ENCODE results near the gene TSPAN17.
A peak's percentile ranks its signal among the peaks of the same experiment; 100 is the strongest.

TSPAN17 gene

DNA sequence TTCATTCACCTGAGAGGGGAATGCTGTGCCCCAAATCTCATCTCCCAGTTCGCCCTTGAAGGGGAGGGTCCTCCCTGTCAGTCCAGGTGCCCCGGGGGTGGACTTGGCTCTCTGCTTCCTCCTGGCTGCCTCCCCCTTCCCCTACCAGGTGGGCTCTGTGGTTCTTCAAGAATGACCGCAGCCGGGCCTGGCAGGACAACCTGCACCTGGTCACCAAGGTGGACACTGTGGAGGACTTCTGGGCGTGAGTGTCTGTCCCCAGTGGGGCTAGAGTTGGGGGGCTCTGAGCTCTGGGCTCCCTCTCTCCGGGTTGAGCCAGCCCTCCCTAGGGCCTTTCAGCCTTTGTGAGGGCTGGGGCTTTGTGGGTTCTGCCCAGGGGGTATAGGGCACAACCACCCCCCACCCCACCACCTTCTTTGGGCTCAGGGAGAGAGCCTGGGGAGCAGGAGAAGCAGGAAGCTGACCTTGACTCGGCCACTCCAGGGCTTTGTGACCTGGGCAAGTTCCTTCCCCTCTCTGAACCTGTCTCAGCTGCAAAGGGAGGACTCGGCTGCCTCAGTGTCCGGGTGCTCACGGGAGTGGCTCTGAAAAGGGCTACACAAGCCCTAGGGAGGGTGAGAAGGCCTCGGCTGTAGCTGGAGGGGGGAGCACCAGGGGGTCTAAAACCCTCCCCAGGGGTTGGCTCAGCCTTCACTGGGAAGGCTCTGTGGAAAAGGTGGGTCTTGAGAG is 3.6 kb upstream of the TSPAN17 start:
- DNase-seq = no peak

DNA sequence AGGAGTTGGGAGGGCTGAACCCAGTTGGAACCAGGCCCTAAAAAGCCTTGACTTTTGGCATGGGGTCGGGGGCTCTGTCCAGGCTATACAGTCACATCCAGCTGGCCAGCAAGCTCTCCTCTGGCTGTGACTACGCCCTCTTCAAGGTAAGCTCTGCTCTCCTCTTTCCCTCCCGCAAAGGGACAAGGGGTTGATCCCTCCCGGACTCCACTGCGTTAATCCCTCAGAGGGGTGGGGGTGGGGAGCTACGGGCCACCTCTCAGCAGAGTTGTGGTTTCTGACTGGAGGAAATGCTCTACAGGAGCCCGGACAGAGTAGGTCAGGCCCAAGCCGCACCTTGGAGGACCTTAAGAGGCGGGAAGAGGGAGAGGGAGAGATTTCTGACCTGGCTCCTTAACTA is 3.0 kb upstream of the TSPAN17 start:
- DNase-seq = no peak

DNA sequence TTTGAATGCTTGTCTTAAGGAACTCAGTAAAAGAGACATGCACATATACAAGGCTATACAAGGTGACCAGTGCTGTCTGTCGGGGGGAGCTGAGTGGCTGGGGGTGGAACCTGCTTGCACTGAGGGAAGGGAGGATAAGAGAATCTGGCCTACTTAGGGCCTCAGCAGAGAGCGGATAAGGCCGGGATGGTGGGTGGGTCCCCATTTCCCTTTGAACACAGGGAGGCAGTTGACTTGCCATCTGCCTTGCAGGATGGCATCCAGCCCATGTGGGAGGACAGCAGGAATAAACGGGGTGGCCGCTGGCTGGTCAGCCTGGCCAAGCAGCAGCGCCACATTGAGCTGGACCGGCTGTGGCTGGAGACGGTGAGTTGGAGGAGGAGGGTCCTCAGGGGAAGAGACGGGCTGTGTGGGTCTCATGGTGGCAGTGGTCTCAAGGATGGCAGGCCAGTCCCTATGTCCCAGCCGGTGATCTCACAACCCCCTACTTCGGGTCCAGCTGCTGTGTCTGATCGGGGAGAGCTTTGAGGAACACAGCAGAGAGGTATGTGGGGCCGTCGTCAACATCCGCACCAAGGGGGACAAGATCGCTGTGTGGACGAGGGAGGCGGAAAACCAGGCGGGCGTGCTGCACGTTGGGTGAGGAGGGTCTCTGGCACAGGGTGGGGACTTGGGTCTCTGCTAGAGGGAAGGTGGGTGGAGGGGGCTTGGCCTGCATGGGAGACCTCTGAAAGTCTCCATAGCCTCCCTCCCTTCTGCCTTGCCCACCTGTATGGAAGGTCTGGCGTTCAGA is 2.2 kb upstream of the TSPAN17 start:
- no peak for DNase-seq

DNA sequence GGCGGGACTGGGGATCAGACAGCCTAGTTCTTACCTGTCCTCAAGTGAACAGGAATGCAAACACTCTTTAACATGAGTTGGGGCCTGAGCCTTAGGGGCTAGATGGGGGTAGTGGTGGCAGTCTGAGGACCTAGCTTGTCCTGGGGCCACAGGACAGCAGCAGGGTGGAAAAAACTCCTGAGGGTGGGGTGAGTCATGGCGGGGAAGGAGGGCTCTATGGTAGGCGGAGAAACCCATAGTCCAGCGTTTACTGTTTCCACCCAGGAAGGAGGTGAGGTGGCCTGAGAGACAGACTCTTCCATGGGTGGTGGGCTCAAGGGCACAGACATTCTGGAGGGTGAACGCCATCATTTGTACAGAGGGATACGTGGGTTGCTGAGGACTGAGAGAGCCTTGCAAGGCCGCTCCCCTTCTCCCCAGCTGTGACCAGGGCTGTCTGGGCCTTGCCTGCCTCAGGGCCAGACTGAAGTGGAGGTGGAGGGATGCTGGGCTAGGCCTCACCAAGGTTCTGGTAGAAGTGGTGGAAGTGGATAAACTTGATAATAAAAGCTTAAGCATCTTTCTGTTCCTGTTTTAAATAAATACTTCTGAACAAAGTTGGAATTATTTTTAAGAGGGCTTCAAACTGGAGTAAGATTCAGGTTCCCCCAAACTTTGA is 1.1 kb upstream of the TSPAN17 start:
- no peak for DNase-seq

DNA sequence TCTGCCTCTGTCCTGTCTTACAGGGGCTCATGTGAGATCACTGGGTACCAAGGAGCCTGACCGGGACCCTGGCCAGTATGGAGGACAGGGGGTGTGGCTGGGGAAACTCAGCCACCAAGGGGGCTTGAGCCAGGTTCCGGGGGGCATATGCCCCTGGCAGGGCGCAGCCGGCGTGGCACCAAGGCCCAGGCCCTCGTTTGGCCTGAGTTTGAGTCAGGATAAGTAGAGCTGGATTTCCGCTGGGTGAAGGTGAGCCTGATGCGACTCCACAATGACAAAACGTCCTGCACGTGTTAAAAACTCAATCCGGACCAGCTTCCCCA is 616 bp upstream of the TSPAN17 start:
- DNase-seq = no peak

DNA sequence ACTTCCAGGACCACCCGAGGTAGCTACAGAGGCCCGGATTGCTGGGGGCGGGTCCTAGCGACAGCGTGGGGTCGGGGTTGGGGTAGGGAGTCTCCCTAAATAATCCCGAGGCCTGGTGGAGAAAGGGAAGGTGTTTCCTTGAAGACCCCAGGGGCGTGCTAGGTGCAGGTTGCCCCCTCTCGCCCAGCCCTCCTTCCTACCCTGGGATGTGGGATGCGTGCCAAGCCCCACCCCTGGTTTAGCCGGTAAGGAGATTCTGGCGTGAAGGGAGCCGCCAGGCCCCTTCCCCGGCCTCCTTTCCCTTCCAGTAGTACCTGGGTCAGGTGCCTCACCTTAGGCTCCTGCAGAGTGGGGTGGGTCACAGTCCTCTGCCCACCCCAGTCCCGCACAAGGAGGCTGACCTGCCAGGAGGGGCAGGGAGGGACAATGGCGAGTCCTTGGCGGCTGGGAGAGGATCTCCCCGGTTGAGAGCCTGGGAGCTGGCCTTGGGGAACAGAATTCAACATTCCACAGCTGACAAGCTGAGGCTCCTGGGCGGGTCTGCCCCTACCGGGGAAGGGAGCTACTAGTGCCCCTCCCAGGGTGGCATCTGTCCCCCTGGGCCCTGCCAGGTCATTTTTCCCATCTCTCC is 674 bp downstream of the TSPAN17 start:
- DNase-seq = no peak

DNA sequence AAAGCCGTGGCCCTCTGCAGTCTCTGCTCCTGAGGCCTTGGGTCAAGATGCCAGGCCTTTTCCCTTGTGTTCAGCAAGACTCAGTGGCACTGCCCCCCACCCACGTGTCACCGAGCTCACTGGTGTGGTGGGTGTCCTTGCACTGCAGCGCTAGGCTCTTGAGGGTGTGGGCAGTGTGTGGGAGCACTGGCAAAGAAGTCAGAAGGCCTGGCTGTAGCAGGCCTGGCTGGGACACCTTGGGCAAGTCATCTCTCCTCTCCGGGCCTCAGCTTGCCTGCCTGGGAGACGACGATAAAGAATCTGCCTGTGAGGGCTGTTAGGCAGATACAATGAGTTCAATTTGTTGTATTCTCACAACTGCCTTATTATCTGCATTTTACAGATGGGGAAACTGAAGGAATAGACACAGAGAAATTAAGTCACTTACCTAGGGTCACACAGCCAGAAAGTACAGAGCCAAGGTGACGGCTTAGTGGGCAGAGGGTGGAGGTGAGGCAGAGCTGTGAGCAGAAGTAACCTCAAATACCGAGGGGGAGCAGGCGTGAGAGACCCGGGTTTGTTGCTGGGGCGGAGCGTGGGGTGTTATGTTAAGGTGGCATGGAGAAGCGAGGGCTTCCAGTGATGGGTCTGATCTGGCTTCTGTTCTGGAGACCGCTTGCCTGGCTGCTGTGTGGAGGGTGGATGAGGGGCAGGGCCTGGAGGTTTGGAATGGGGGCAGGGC is 1.4 kb downstream of the TSPAN17 start:
- DNase-seq = no peak

DNA sequence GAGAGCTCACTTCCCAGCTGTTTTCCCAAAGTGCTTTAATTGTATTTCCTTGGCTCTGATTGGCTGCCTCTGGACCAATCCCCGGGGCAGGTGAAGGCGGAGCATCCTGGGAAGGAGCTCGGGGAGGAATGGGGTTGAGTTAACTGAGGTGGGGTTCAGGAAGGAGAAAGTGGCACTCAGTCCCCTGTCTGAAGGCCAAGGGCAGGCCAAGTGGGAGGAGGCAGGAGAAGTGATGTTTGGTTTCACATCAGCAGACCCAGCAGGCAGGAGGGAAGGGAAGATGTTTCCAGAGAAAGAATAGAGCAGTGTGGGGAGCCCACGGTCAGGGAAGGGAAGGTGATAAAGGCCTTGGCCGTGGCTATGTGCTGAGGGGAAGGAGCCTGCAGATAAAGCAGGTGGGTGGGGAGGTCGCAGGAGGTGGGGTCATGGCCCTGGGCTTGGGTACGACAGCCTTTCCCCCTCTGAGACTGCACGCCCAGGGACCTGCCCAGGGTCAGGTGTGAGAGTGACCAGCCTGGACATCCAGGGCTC is 3.1 kb downstream of the TSPAN17 start:
- DNase-seq = no peak

DNA sequence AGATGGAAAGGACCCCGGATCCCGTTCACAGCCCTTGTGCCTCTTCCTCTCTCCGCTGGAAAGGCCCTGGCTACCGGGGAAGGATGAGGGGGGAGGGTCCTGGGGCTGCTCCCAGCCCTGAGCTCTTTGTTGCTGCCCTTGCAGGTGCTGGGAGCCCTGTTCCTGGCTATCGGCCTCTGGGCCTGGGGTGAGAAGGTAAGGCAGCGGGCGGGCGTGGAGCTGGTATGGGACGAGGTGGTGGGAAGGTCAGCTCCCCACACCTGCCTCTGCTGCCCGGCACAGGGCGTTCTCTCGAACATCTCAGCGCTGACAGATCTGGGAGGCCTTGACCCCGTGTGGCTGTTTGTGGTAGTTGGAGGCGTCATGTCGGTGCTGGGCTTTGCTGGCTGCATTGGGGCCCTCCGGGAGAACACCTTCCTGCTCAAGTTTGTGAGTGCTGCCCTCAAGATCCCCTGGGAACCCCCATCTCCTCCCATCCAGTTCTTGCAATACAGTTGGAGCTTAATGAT is 4.2 kb downstream of the TSPAN17 start:
- no peak for DNase-seq

DNA sequence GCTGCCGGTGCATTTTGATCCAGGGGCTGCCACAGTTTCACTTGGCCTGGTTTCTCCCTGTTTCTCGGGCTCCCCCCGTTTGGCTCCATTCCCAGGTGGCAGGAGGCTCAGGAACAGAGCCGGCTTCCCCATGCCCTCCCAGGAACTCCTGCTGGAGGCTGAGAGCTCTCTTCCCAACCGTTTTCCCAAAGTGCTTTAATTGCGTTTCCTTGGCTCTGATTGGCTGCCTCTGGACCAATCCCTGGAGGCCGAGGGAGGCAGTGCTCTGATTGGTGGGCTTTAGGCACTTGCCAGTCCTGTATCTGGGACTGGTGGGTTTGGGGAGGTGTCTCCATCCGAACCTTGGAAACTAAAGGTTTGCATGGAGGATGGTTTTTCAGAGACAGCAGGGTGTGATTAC is 4.9 kb downstream of the TSPAN17 start:
- DNase-seq = no peak

DNA sequence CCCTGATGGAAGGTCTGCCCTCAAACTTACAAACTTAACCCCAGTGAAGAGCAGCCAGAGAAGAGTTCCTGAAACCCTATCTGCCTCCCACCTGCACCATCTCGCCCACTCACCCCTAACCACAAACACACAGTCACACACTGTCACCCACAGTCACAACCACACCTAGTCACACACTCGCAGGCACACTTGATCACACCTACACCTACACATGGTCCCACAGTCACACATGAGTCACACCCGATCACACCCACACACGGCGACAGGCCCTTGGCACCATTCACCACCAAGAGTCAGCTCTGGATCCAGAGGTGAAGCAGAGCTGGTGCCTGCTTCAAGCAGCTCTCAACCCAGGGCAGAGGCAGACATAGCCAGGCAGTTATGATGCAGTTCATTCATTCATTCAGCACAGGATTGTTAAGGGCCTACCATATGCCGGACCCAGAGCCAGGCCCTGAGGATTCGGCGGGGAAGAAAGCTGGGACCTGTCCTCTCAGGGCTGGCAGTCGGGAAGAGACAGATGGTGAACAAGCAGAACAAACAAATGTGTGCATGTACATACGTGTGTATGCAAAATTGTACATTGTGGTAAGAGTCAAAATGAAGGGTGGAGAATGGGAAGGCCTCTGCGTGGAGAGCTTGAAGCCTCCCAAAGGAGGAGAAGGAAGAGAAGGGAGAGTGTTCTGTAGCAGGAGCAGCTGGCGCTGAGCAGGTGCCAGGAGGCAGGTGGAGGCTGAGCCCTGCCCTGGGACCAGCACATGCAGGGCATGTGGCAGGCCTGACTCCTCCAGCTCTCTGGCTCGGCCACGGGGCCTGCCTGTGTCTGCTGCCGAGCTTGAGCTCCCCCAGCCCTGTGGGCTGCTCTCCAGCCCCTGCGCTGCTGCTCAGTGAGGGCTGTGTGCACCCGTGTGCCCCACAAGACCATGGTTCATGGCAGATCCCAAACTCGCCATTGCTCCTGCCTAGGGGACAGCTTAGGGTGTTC is 6.4 kb downstream of the TSPAN17 start:
- peak; percentile 90 for DNase-seq

DNA sequence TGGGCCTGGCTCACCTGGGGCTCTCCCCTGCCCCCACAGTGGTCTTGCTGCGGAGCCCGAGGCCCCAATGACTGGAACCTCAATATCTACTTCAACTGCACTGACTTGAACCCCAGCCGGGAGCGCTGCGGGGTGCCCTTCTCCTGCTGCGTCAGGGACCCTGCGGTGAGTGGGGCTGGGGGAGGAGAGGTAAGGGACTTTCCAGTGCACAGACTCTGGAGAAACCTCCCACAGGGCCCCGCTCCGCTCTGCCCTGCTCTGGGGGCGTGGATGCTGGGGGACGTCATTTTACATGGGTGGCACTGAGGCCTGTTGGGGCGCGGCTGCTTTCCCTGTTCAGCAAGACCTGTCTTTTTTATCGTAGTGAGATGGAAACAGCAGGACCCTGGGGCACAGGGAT is 7.6 kb downstream of the TSPAN17 start:
- DNase-seq = no peak

DNA sequence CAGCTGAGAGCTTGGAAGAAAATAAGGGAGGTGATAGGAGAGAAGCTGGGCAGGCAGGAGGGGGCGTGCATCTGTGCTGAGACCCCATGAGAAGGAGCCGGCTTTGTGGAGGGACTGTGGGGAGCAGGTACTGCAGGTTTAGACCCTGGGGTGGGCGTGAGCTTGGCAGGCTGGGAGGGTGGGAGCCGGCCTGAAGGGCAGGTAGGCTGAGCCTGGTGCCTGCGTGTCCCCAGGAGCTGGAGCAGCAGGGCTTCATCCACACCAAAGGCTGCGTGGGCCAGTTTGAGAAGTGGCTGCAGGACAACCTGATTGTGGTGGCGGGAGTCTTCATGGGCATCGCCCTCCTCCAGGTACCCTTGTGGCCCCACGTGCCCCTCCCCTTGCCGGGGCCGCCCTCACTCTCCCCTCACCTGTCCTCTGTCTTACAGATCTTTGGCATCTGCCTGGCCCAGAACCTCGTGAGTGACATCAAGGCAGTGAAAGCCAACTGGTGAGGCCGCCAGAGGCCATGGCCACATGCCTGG is 9.2 kb downstream of the TSPAN17 start:
- no peak for DNase-seq

DNA sequence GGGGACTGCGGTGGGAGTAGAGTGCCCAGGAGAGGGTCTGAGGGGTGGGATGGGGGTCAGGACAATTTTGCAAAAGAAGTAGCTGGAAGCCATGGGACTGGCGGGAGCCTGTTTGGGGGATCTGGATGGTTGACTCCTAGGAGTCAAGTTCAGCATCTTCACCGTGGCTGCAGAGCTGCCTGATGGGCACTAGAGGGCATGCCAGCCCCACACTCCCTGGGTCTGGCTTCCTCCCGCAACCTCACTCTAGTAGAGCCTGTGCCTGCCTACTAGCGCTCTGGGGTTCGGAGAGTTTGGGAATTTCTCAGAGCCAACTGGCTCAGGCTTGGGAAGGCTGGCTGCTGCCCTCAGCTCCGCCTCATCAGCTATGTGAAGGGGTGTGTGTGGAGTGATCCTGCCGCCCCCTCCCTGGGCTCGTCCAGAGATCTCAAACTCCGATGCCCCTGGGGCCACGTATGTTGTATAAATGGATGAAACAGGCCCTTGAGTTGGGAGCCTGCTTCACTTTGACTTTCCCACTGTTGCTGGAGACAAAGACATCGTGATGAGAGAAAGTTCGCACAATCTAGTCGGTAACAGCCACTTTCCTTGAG is 10.8 kb downstream of the TSPAN17 start:
- DNase-seq = peak; percentile 76

DNA sequence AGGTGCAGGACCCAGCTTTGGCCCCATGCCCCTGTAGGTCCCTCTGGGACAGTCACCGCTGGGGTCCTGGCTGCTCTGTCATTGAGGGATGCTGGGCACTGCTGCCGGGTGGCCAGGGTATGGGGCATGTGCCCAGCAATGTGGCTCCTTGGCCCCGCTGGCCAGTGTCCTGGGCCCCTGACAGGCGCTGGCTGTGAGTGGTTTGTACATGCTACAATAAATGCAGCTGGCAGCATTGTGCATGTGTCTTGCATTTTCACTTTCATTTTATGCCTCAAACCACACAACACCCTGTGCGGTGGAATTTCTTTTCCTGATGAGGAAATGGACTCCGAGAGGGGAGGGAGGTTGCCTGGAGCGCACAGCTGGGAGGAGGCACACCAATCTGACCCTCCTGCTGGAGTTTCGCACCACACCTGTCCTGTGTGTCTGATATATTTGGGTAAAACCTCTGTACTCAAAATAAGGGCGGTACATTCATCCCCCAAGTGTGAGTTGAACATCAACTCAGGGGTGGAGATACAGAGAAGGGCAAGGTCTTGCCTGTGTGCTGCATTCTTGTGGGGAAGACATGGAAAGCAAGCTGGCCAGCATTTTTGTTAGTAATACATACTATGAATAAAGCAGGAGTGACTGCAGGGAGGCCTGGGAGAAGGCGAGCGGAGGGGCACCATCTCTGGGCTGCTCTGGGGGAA is 11.7 kb downstream of the TSPAN17 start:
- no peak for DNase-seq

DNA sequence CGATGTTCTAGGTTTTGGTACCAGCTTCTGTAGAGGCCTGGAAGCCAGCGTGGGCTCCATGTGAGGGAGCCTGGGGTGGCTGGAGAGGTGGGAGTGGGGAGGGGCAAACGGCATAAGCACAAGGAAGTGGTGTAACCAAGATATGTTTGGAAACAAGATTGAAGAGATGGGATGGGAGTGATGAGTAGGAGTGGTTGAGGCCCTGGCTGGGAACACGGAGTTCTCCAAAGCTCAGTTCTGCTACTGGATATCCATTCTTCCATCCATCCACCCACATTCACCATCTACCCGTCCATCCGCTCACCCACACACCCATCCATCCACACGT is 12.2 kb downstream of the TSPAN17 start:
- DNase-seq = no peak

DNA sequence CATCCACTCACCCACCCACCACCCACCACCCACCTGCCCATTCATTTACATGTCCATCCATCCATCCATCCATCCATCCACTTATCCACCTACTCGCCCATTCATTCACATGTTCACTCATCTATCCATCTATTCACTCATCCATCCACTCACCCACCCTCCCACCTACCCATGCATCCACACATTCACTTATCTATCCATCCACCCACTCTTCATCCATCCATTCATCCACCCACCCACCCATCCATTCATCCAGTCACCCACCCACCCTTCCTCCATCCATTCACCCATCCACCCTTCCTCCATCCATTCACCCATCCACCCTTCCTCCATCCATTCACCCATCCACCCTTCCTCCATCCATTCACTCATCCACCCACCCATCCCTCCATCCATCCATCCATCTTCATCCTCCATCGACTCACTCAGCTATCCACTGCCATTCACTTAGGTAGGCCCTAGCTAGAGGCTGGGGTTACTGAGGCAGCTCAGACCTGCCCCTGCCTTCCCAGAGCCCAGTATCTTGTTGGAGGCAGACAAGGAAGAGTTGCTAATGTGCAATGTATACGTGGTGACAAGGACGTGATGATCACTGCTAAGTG is 12.7 kb downstream of the TSPAN17 start:
- no peak for DNase-seq

DNA sequence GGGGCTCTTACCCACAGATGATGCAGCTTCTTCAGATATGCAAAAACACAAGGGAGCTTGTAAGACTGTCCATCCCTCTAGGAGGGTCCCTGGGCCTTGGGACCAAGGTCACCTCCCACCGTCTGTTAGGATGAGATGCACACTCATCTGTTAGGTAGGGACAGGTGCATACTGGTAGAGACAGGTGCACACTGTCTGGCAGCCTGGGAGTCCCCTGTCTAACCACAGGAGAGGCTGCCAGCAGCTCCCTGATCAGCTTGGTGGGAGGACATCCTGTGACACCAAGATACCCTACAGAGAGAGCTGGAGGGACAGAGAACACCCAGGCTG is 13.2 kb downstream of the TSPAN17 start:
- DNase-seq = no peak

DNA sequence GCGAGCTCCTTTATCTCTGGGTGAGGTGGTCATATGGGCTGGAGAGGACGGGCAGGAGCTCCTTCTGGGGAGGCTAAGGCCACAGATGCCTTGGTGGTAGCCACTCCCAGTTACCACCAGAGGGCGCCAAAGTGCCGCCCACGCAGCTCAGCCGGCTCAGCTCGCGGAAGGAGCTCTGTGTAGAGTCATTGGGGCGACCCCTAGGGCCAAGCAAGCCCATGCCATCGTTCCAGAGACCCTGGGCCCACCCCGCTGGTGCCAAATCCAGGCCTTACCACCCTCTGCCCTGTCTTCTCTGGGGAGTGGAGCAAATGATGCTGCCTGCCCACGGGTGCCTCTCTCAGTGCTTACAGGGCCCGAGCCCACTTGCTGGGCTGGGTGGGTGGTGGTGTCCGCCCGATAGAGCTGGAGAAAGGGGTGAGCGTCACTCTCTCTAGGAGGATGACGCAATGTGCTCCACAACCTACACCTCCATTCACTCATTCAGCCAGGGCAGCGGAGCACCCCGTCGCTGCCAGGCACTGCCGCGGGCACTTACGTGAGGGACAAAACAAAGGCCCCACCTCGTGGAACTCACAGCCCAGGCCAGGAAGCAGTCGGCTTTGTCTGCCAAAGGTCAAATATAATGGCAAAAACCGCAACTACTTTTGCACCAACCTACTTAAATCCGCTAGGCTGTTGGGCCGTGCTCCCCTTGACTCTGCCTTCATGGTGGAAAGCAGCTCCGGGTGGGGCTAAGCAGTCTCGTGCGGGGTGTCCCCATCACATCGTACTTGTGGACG is 13.8 kb downstream of the TSPAN17 start:
- DNase-seq = peak; percentile 84
